C4-2B (cell line): ENCODE results near the gene P2RY12.

ENCODE experiments used
- CTCF ChIP-seq: fragments of 450-650 bp; conservative IDR thresholded peaks from 2 replicates; pipeline ENCODE4 v1.5.1; 2017; ENCODE audit warnings: mild to moderate bottlenecking
- ZFX ChIP-seq: fragments of 450-650 bp; IDR thresholded peaks from 2 replicates; pipeline ENCODE4 v1.6.1; 2017

DNA sequence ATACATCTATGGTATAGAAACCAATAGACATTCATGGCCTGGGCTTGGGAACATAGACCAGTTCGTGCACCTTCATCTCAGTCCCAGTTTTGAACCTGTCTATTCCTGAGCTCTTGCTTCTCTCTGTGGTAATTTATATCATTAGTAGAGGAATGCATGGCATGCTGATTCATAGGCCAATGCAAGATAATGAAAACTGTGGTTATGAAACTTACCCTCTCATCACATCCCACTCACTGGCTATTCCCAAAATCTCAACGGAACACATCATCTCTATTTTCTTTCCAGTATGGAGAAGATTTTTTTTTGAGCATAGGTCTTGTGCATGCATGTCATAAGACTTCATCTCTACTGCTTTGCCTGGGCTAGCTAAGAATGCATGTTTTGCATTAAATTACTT is 18.7 kb upstream of the P2RY12 start:
- TF ChIP-seq CTCF, result no peak
- TF ChIP-seq ZFX, result no peak
